Astrocyte of the cerebellum (primary cell): Measurements from ENCODE around the gene HIVEP3.

Experiments used
- DNase-seq: peaks from one replicate; pipeline ENCODE4 v3.0.0-alpha.2; 2011; ENCODE audit warnings: low read depth
- H3K4me3 ChIP-seq: 2 replicates; pipeline ENCODE4 v1.5.1; 2011; ENCODE audit warnings: mild to moderate bottlenecking, low read depth, low read length, moderate library complexity
- CTCF ChIP-seq: IDR thresholded peaks from 2 replicates; pipeline ENCODE4 v1.5.1; 2012; ENCODE audit warnings: low read length, low read depth, moderate library complexity, mild to moderate bottlenecking; ENCODE audit errors: missing control alignments
- in situ Hi-C: cut with HindIII; loops from 2 replicates; pipeline ENCODE4 v1.10.0; 2017; ENCODE audit warnings: low sequenced_read_pairs

Gene HIVEP3

GRCh38 chr1:41588334-41588875 is 330.3 kb downstream of the HIVEP3 start:
- no peak for DNase-seq
- in situ Hi-C loops: no loop called here
- no peak for TF ChIP-seq CTCF
- H3K4me3 ChIP-seq: no peak overlapping the region

GRCh38 chr1:41587791-41588190 is 330.9 kb downstream of the HIVEP3 start:
- DNase-seq: no peak
- no peak overlapping the region for H3K4me3 ChIP-seq
- in situ Hi-C loops: no loop called here
- no peak for TF ChIP-seq CTCF

GRCh38 chr1:41586230-41586629 is 332.5 kb downstream of the HIVEP3 start:
- in situ Hi-C loops: no loop called here
- no peak for TF ChIP-seq CTCF
- H3K4me3 ChIP-seq: no peak overlapping the region
- DNase-seq: no peak

- DNase-seq: no peak
- in situ Hi-C loops: no loop called here
- TF ChIP-seq CTCF: no peak
- H3K4me3 ChIP-seq: no peak overlapping the region
Measured at GRCh38 chr1:41583658-41584547, 334.8 kb downstream of the HIVEP3 start.

GRCh38 chr1:41582851-41583657 is 335.7 kb downstream of the HIVEP3 start:
- TF ChIP-seq CTCF: no peak
- no peak overlapping the region for H3K4me3 ChIP-seq
- in situ Hi-C loops: no loop called here
- DNase-seq: no peak

GRCh38 chr1:41582351-41582750 is 336.4 kb downstream of the HIVEP3 start:
- in situ Hi-C loops: no loop called here
- H3K4me3 ChIP-seq: no peak overlapping the region
- DNase-seq: no peak
- TF ChIP-seq CTCF: no peak
